VCaP (cell line): ENCODE results near the gene TEDC1.

Experiments used
- H3K27ac ChIP-seq: fragments of 450-650 bp; 2 replicates; pipeline ENCODE4 v1.5.1; 2017
- TF ChIP-seq, protein P1 (sequence below): fragments of 450-650 bp; conservative IDR thresholded peaks from 2 replicates; pipeline ENCODE4 v1.5.1; 2017; ENCODE audit warnings: mild to moderate bottlenecking, moderate library complexity

The TEDC1 gene

DNA sequence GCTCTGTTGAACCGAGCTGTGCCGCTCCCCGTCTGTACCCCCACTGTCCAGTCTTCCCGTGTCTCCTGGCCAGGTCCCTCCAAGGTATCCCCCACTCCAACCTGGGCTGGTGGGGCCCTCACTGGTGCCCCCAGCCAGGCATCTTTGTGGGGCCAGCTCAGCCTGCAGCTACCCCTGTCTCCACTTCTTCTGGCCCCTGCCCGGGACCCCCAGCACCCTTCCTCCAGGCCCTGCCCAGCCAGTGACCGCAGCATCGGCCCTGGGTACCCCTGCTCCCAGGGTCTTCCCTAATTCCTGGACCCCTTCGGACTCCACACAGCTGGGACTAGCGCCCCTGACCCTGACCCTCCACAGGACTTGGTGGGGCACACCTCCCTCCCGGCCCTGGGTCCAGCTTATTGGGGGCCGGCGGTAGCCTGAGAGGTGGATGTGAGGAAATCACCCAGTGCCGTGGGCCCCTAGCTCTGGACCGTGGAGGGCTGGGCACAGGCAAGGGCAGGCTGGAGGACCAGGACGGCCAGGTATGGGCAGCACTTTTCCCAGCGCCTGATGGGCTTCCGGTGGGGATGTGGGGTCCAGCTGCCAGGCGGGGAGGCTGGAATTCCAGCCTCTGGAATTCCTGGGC, 8.4 kb upstream of the TEDC1 start:
- H3K27ac ChIP-seq: peak overlapping the region; percentile 99
- TF ChIP-seq, protein P1, sequence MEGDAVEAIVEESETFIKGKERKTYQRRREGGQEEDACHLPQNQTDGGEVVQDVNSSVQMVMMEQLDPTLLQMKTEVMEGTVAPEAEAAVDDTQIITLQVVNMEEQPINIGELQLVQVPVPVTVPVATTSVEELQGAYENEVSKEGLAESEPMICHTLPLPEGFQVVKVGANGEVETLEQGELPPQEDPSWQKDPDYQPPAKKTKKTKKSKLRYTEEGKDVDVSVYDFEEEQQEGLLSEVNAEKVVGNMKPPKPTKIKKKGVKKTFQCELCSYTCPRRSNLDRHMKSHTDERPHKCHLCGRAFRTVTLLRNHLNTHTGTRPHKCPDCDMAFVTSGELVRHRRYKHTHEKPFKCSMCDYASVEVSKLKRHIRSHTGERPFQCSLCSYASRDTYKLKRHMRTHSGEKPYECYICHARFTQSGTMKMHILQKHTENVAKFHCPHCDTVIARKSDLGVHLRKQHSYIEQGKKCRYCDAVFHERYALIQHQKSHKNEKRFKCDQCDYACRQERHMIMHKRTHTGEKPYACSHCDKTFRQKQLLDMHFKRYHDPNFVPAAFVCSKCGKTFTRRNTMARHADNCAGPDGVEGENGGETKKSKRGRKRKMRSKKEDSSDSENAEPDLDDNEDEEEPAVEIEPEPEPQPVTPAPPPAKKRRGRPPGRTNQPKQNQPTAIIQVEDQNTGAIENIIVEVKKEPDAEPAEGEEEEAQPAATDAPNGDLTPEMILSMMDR: no peak

DNA sequence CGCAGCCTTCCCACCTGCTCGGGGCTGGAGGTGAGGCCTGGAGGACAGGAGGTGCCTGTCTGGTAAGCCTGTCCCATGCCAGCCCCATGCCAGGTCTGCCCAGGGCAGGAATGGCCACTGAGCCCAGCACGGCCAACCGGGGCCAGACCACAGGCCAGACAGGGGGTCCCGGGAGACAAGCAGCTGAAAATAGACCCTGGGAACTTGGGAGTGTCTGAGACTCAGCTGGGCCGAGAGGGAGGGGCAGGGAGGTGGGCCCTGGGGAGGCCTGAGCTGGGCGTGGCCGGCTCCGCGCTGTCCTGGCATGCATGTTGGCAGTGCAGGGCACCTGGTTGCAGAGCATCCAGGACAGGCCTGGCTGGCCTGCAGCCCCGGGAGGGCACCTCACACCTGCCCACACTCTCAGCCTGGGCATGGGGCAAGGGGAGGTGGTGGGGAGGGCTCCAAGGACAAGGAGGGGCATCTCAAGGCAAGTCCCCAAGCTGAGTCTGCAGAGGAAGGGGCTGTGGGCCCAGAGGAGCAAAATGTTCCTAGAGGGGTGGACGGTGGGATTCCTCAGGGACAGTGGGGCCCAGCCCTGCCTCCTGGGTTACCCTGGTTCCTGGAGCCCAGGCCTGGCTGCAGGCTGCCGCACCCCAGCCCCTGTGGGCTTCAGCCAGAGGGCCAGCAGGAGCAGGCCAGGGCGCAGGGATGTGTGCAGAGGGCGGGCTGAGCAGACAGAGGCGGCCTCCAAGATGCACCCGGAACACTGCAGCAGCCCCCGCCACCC, 7.6 kb upstream of the TEDC1 start:
- H3K27ac ChIP-seq: peak overlapping the region; percentile 99
- TF ChIP-seq, protein P1: no peak

DNA sequence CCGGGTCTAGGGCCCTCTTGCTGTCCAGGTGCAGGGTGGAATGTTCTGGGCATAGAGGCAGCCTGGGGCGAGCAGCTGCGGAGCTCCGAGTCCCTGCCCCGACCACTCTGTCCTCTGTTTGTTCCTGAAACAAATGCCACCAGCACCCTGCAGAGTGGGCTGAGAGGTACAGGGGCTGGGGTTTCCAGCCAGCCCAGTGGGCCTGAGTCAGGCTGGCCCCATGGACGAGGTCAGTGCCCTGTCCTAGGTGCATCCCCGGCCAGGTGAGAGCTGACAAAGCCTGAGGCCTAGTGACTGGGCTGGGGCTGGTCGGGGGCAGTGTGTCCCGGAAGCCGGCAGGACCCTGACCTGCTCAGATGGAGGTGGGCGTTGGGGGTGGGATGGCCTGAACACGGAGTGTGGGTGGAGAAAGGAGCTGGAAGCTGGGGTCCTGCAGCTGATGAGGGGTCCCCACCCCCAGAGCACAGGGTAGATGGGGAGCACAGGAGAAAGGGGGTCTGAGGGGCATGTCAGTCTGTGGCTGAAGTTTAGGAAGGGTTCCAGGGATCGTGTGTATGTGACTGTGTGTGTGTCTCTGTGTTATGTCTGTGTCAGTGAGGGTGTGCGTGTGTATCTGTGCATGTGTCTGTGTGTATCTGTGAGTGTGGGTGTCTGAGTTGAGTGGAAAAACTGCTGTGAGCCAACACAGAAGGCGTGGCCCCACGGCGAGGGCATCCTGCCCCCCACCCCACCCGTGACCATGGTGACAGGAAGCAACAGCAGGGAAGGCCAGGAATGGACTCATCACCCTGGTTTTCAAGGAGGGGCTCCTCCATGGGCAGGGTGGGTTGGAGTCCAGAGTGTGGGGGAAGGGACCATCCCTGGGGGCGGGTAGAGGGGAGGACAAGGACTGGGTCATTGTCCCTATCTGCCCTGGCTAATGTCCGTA, 6.7 kb upstream of the TEDC1 start:
- TF ChIP-seq, protein P1: no peak
- peak overlapping the region; percentile 99 for H3K27ac ChIP-seq

DNA sequence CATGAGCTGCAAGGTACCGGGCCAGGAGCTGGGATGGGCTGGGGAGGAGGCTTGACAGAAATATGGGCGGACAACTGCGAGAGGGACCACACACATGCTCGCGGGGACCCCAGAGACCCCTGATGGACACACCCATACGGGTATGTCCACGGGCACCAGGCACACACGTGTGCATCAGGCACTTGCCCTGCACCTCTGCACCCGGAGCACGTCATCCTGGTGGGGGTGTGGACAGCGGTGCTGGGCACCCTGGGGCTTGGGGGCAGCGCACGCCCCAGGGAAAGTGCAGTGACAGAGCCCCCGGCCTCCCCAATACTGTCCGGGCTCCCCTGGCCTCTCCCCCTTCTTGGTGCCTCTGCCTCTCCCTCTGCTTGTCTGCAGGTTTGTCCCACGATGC, 6.1 kb upstream of the TEDC1 start:
- H3K27ac ChIP-seq: no peak overlapping the region
- TF ChIP-seq, protein P1: no peak

DNA sequence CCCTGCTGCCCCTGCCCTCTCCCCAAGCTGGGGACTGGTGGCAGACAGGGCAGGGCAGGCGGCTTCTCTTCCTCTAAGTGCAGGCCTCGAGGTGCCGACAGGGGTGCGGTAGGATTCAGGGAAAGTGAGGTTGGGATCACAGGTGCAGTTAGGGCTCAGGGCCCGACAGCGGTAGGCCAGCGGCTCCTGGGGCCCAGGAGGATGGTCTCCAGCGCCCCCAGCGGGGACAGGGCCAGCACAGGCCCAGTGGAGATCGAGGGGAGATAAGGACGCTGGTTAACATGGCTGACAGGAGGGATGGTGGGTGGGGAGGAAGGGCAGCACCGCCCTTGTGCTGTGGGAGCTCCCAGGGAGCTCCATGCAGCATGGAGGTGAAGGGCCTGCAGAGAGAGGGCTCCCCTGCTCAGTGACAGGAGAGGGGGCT, 5.3 kb upstream of the TEDC1 start:
- TF ChIP-seq, protein P1: no peak
- no peak overlapping the region for H3K27ac ChIP-seq

DNA sequence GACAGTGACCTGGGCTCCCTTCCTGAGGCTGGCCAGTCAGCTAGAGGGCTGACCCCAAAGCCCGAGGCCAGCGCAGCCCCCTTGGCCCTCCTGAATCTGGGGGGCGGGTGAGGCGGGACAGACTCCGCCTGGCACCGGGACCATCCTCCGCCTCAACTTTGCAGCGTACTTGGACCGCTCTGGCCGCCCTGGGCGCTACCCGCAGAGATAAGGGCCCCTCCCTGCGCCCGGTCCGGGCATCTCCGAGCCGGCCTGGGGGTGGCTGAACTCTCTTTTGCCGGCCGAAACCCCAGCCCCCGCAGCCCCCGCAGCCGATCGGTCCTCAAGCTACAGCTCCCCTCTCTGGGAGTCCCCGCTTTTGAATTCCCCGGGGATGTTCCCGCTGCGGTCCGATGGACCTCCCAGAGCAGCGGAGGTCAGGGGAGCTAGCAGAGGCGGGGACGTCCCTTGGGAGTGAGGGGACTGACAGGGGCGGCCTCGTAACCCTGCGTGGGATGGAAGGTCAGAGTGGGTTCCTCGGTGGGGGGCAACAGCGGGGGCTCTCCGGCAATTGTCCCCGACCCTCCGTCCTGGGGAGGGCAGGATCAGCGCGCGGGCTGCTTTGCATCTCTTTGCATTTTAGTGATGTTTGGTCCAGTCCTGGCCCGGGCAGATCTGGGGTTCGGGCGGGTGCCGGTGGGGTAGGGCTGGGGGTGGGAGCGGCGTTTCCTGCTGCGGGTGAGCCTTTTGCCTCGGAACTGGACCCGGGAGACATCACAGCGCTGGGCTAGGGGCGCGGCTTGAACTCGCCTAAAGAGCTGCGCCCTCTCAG, 4.7 kb upstream of the TEDC1 start, which contains the start of gene CRIP1:
Gene CRIP1 (plus strand): TSS at position 724 of the 811 bp plus-strand sequence. CDS start 374 bp downstream, outside the sequence.
- H3K27ac ChIP-seq: no peak within 1 kb of the TSS
- TF ChIP-seq, protein P1: no peak
